GM12872 (cell line): ENCODE data around the gene TREML2.

Experiments used
- CTCF ChIP-seq: IDR thresholded peaks from 3 replicates; pipeline ENCODE4 v1.5.1; 2011; ENCODE audit warnings: low read depth, mild to moderate bottlenecking, low read length, moderate library complexity; ENCODE audit not compliant: insufficient read depth

Gene TREML2

DNA sequence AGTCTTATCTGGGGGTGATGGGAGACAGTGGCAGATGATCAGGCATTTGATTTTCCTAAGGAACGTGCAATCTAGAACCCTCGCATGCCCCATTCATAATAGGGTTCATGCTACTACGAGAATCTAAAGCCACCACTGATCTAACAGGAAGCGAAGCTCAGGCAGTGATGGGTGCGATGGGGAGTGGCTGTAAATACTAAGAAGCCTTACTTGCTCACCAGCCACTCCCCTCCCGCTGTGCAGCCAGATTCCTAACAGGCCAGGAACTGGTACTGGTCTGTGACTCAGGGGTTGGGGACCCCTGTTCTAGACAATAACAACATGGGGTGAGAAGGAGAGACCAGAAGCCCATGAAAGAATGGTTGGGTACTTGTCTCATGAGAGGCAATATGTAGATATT is 31.7 kb upstream of the TREML2 start:
- no peak for TF ChIP-seq CTCF

GRCh38 chr6:41231246-41231645 is 30.3 kb upstream of the TREML2 start:
- TF ChIP-seq CTCF: no peak

DNA sequence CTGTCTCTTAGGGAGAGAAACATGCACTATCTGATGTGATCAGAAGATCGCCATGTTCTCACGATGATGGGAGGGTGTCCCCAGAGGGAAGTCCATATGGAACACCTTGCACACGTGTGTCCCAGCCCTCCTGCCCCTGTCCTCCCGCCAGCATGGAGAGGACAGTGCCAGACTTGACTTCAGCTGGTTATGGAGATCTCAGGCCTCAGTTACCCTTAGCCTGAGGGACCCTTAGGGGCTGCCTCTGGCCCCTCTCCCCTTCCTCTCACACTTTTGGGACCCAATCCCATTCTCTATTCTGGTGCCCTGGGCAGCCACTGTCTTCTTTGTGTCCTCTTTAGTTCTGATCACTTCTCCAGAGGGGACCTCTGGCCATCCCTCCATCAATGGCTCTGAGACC is 28.8 kb upstream of the TREML2 start:
- no peak for TF ChIP-seq CTCF

GRCh38 chr6:41228616-41229015 is 27.7 kb upstream of the TREML2 start:
- no peak for TF ChIP-seq CTCF

- TF ChIP-seq CTCF: no peak
Observed at GRCh38 chr6:41228096-41228495, 27.1 kb upstream of the TREML2 start, which contains the start of gene TREML4. TREML4 (plus strand) TSS chr6:41228349; CDS start chr6:41228428, 79 bp downstream.

- TF ChIP-seq CTCF: no peak
Observed at GRCh38 chr6:41226752-41227151, 25.8 kb upstream of the TREML2 start.

- no peak for TF ChIP-seq CTCF
Observed at GRCh38 chr6:41224800-41225199, 23.9 kb upstream of the TREML2 start.

DNA sequence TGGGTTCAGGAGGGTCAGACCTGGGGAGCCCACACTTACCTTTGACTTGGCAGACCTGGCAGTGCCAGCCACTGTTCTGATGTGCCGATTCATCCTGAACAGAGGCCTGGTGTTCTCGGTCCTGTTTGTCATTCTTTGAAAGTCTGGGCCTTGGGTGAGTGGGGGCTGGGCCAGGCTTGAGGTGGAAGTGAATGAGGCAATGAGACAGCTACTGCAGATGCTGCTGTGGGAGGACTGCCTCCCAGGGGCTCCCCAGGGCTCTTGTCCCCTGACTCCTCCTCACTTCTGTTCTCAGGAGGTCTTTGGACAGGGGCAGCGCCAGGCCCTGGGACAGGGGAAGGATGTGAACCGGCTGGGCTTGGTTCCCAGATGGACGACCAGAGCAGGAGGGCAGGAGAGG is 21.6 kb upstream of the TREML2 start:
- no peak for TF ChIP-seq CTCF
